Measurements from ENCODE around the gene TTC9C. TPM values are rescaled to one million over a fixed set of nuclear protein-coding genes. Genes with fewer than 3 reads are reported as not detected.
A peak's percentile ranks its signal among the peaks of the same experiment; 100 is the strongest.

The TTC9C gene
- total and polyA plus RNA-seq, 2 of the 8 experiments (the other 6 are each of a cell fraction or from before 2014, with no cell fraction given): 25.4 to 34.1 TPM

DNA sequence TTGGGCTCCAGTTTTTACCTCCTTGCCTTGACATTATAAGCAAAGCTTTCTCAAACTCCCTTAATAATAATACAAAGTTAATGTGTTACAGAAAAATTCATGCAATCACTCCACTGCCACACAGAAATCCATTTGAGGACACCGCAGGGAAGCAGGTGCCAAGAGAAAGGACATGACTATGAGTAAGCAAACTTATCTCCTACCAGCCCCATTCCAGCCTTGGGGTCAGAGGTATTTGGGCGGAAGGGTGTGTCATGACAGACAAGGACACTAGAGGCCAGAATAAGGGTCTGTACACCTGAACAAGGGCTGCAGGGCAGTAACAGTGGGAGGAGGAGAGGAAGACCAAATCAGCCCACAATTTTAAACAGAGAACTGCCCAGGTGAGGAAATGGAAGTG, 14.9 kb upstream of the TTC9C start:
- H3K14ac ChIP-seq (ENCODE audit: insufficient read length): no peak overlapping the region
- POLR2A ChIA-PET (ENCODE audit: partially characterized antibody): interaction anchor here (0.9 to 61.4 kb wide), 9 partner anchors 10 to 176 kb away, joined by 3 to 2041 read pairs (median 5); partner anchors contain the start of genes C11orf98, CSKMT, GANAB and HNRNPUL2
- peaks cover 0 to 27% (median 11%) of the 10 kb centered on the region in 4 experiments; a peak in 6 of 7 replicates for H3K4me1 ChIP-seq (replicated peaks in 1 of 4; ENCODE audit: control insufficient read depth in 3 of 4, insufficient read depth in 4 of 4, low read length in 3 of 4)
- no peak overlapping the region for H2BK20ac ChIP-seq (ENCODE audit: low read length)
- no peak overlapping the region for H2BK5ac ChIP-seq (ENCODE audit: low read depth, low read length)
- H3K9me3 ChIP-seq (ENCODE audit: insufficient read depth in 2 of 2, low read depth in 1 of 2, low read length in 1 of 2): no peaks in the 10 kb centered on the region
- no peak overlapping the region; the same call in 1 of the 2 replicates for H3K18ac ChIP-seq (ENCODE audit: extremely low read depth, low read length)
- no peak overlapping the region for H2AFZ ChIP-seq (ENCODE audit: low read length)
- no peak overlapping the region for H3K4me2 ChIP-seq (ENCODE audit: insufficient read depth in 1 of 2, low read depth in 2 of 2, low read length in 2 of 2)
- H2BK12ac ChIP-seq (ENCODE audit: low read depth, low read length): no peak overlapping the region
- no peaks in the 10 kb centered on the region; a peak in 1 of 7 replicates for H3K27me3 ChIP-seq (replicated peaks in 1 of 4; ENCODE audit: control insufficient read depth in 3 of 4, extremely low read depth in 1 of 4, insufficient read depth in 3 of 4, low read length in 3 of 4)
- H3K4me3 ChIP-seq (ENCODE audit: extremely low read depth in 1 of 4, insufficient read depth in 2 of 4, low read depth in 3 of 4, low read length in 4 of 4): no peak overlapping the region
- DNase-seq (ENCODE audit: low read depth in 1 of 2, low spot score in 2 of 2) (no peak), FAIRE-seq (no peak)
- no peaks in the 10 kb centered on the region; the same call in 1 of the 2 replicates for H3K79me1 ChIP-seq (ENCODE audit: low read depth, low read length)
- H3K4ac ChIP-seq (replicated peaks; ENCODE audit: insufficient read length, low read depth, low read length): no peak overlapping the region
- peak overlapping the region; percentile 13; the same call in 1 of the 2 replicates for H3K27ac ChIP-seq (ENCODE audit: low read depth, low read length)
- H3K9ac ChIP-seq (replicated peaks in 1 of 4; ENCODE audit: extremely low read depth in 1 of 4, low read depth in 3 of 4, low read length in 3 of 4): no peak overlapping the region
- H4K5ac ChIP-seq (ENCODE audit: insufficient read length, low read depth, low read length): no peak overlapping the region
- CTCF ChIA-PET (ENCODE audit: partially characterized antibody): interaction anchor here (0.8 to 4.0 kb wide), 5 partner anchors 10 to 73 kb away, joined by 3 to 26 read pairs (median 4); partner anchors contain the start of gene TAF6L
- H2BK120ac ChIP-seq (replicated peaks; ENCODE audit: low read depth, low read length): no peak overlapping the region
- H4K91ac ChIP-seq (replicated peaks; ENCODE audit: insufficient read length, low read length): no peak overlapping the region
- no peak for TF ChIP-seq CREB1 (IDR thresholded peaks at IDR 0.05)
- no peak for TF ChIP-seq POU5F1 (IDR thresholded peaks at IDR 0.05; ENCODE audit: low read depth, low read length)
- no peak for TF ChIP-seq CEBPB (IDR thresholded peaks at IDR 0.05; ENCODE audit: low read depth, low read length)
- no peak for TF ChIP-seq RNF2 (IDR thresholded peaks at IDR 0.05; ENCODE audit: borderline replicate concordance, low read depth, low read length, missing control alignments, poor library complexity, severe bottlenecking)
- no peak for TF ChIP-seq TBP (IDR thresholded peaks at IDR 0.05; ENCODE audit: low read depth, low read length)
- TF ChIP-seq SP4 (IDR thresholded peaks at IDR 0.05; ENCODE audit: low read length): no peak
- TF ChIP-seq KDM5A (IDR thresholded peaks at IDR 0.05; ENCODE audit: low read length): no peak
- TF ChIP-seq SIRT6 (IDR thresholded peaks at IDR 0.05; ENCODE audit: low read length): no peak
- no peak for TF ChIP-seq RAD21 (IDR thresholded peaks at IDR 0.05 in 1 of 2, conservative IDR thresholded peaks at IDR 0.05 in 1 of 2; ENCODE audit: low read depth in 2 of 2, low read length in 2 of 2)
- no peak for TF ChIP-seq GTF2F1 (IDR thresholded peaks at IDR 0.05; ENCODE audit: borderline replicate concordance, low read depth, low read length)
- TF ChIP-seq, protein P1, sequence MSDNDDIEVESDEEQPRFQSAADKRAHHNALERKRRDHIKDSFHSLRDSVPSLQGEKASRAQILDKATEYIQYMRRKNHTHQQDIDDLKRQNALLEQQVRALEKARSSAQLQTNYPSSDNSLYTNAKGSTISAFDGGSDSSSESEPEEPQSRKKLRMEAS (IDR thresholded peaks at IDR 0.05): no peak
- no peak for TF ChIP-seq BRCA1 (IDR thresholded peaks at IDR 0.05; ENCODE audit: low read depth, low read length)
- no peak for TF ChIP-seq CBX5 (IDR thresholded peaks at IDR 0.05; ENCODE audit: low read depth, low read length)
- H3K23me2 ChIP-seq (ENCODE audit: low read depth, low read length): peaks cover 8% of the 10 kb centered on the region
- 89% methylated on average over 2 of the region's 2 CpGs; no CpG with 5 or more reads in 1 of the 2 experiments for WGBS, 2 experiments (ENCODE audit: extremely low coverage in 1 of 2, insufficient coverage in 1 of 2, insufficient read length in 1 of 2, insufficient replicate concordance in 2 of 2, low coverage in 1 of 2, low lambda C conversion rate in 2 of 2, missing lambda C conversion rate in 1 of 2)
- peaks cover 26 to 76% (median 54%) of the 10 kb centered on the region in 4 experiments for H3K36me3 ChIP-seq (ENCODE audit: control insufficient read depth in 2 of 4, insufficient read depth in 4 of 4, low read length in 3 of 4)
- H4K8ac ChIP-seq (ENCODE audit: extremely low read depth, insufficient read depth, low read length): no peak overlapping the region
- H2AK5ac ChIP-seq (ENCODE audit: low read depth, low read length): no peak overlapping the region
- H2BK15ac ChIP-seq (ENCODE audit: low read length): no peak overlapping the region
- H3K79me2 ChIP-seq (ENCODE audit: control insufficient read depth in 1 of 2, insufficient read depth in 2 of 2, low read length in 2 of 2): peaks cover 0 to 11% of the 10 kb centered on the region in 2 experiments; a peak in 2 of 4 replicates
- no peak overlapping the region for H3K23ac ChIP-seq (ENCODE audit: insufficient read length)
- H3K56ac ChIP-seq (replicated peaks; ENCODE audit: insufficient read length, low read depth, low read length): no peak overlapping the region
- H4K20me1 ChIP-seq (replicated peaks in 1 of 2; ENCODE audit: control insufficient read depth in 1 of 2, insufficient read depth in 2 of 2, low read length in 2 of 2): peaks cover 0 to 3% of the 10 kb centered on the region in 2 experiments

All from H1 (cell line).